KMS-11 (cell line): ENCODE measurements around the gene POLD3.

ENCODE experiments used
- H2AFZ ChIP-seq: fragments of 200-600 bp; sonication (generic); 2 replicates; pipeline ENCODE4 v1.6.1; 2016; ENCODE audit warnings: antibody characterized with exemption, mixed run types, low read depth
- H3K27ac ChIP-seq: fragments of 200-600 bp; sonication (generic); 2 replicates; pipeline ENCODE4 v1.6.1; 2016; ENCODE audit warnings: mild to moderate bottlenecking, mixed run types
- H3K27me3 ChIP-seq: fragments of 200-600 bp; sonication (generic); 2 replicates; pipeline ENCODE4 v1.6.1; 2017; ENCODE audit warnings: mild to moderate bottlenecking, low read depth, mixed run types, moderate library complexity; ENCODE audit not compliant: insufficient read depth
- H3K36me3 ChIP-seq: fragments of 200-600 bp; sonication (generic); 2 replicates; pipeline ENCODE4 v1.6.1; 2017; ENCODE audit warnings: mild to moderate bottlenecking, mixed run types; ENCODE audit not compliant: insufficient read depth
- H3K4me1 ChIP-seq: fragments of 200-600 bp; sonication (generic); 2 replicates; pipeline ENCODE4 v1.6.1; 2016; ENCODE audit warnings: mild to moderate bottlenecking, low read depth, mixed run types; ENCODE audit not compliant: poor library complexity, severe bottlenecking
- H3K4me2 ChIP-seq: fragments of 200-600 bp; sonication (generic); 2 replicates; pipeline ENCODE4 v1.7.0; 2016; ENCODE audit warnings: mild to moderate bottlenecking, mixed run types
- H3K4me3 ChIP-seq: fragments of 200-600 bp; sonication (generic); IDR thresholded peaks from 2 replicates; pipeline ENCODE4 v1.6.1; 2017; ENCODE audit warnings: low read depth, low read length, mixed read lengths; ENCODE audit not compliant: insufficient read depth
- H3K79me2 ChIP-seq: fragments of 200-600 bp; sonication (generic); 2 replicates; pipeline ENCODE4 v1.6.1; 2016; ENCODE audit warnings: low read depth, mixed run types; ENCODE audit not compliant: insufficient read depth
- H3K9ac ChIP-seq: fragments of 200-600 bp; sonication (generic); 2 replicates; pipeline ENCODE4 v1.6.1; 2016; ENCODE audit warnings: mild to moderate bottlenecking, mixed run types
- H4K20me1 ChIP-seq: fragments of 200-600 bp; sonication (generic); 2 replicates; pipeline ENCODE4 v1.6.1; 2016; ENCODE audit warnings: mild to moderate bottlenecking, mixed run types; ENCODE audit not compliant: insufficient read depth
- CTCF ChIP-seq: fragments of 200-600 bp; sonication (generic); conservative IDR thresholded peaks from 2 replicates; pipeline ENCODE4 v1.6.1; 2017; ENCODE audit warnings: low read depth, mild to moderate bottlenecking, antibody characterized with exemption, low read length, moderate library complexity, mixed read lengths

The POLD3 gene

GRCh38 chr11:74638869-74639268 lies 46.5 kb downstream of the POLD3 start:
- Histone ChIP-seq H2AFZ (no peak overlapping the region), H4K20me1 (no peaks in the 10 kb centered on the region), H3K9ac (no peak overlapping the region), H3K27ac (no peak overlapping the region), H3K27me3 (no peaks in the 10 kb centered on the region), H3K36me3 (peaks cover 3% of the 10 kb centered on the region; the same call in 1 of the 2 replicates), H3K4me3 (no peak overlapping the region), H3K79me2 (no peaks in the 10 kb centered on the region), H3K4me1 (peaks cover 16% of the 10 kb centered on the region), H3K4me2 (no peak overlapping the region)
- TF ChIP-seq CTCF, result no peak

GRCh38 chr11:74639533-74639932 lies 47.2 kb downstream of the POLD3 start:
- Histone ChIP-seq H4K20me1 (no peaks in the 10 kb centered on the region), H3K79me2 (no peaks in the 10 kb centered on the region)
- TF ChIP-seq CTCF, result no peak

GRCh38 chr11:74641289-74641688 lies 48.9 kb downstream of the POLD3 start:
- no peak overlapping the region for H3K9ac ChIP-seq
- TF ChIP-seq CTCF, result no peak
- H3K4me3 ChIP-seq, result no peak overlapping the region
- no peaks in the 10 kb centered on the region for H3K79me2 ChIP-seq
- H3K4me2 ChIP-seq, result no peak overlapping the region
- H3K27me3 ChIP-seq, result no peaks in the 10 kb centered on the region
- H4K20me1 ChIP-seq, result no peaks in the 10 kb centered on the region
- no peak overlapping the region for H3K27ac ChIP-seq
- H3K4me1 ChIP-seq, result peaks cover 16% of the 10 kb centered on the region
- no peak overlapping the region for H2AFZ ChIP-seq
- no peaks in the 10 kb centered on the region for H3K36me3 ChIP-seq

More at GRCh38 chr11:74639533-74639932, 47.2 kb downstream of the POLD3 start:
- Histone ChIP-seq H3K36me3 (peaks cover under 1% of the 10 kb centered on the region; the same call in 1 of the 2 replicates), H3K4me1 (peaks cover 16% of the 10 kb centered on the region), H3K4me2 (no peak overlapping the region), H3K4me3 (no peak overlapping the region), H3K9ac (no peak overlapping the region), H3K27me3 (no peaks in the 10 kb centered on the region), H3K27ac (no peak overlapping the region), H2AFZ (no peak overlapping the region)

GRCh38 chr11:74641905-74642304 lies 49.5 kb downstream of the POLD3 start:
- no peaks in the 10 kb centered on the region for H3K79me2 ChIP-seq
- H3K4me2 ChIP-seq, result no peak overlapping the region
- H2AFZ ChIP-seq, result no peak overlapping the region
- no peak overlapping the region for H3K4me3 ChIP-seq
- no peaks in the 10 kb centered on the region for H4K20me1 ChIP-seq
- no peak overlapping the region for H3K9ac ChIP-seq
- H3K27ac ChIP-seq, result no peak overlapping the region
- H3K27me3 ChIP-seq, result no peaks in the 10 kb centered on the region
- peaks cover 16% of the 10 kb centered on the region for H3K4me1 ChIP-seq
- TF ChIP-seq CTCF, result no peak
- H3K36me3 ChIP-seq, result no peaks in the 10 kb centered on the region
